Fibroblast of skin of left quadriceps (primary cell): ENCODE results near the gene ADCY7.

Source experiments
- DNase-seq, 2 experiments: peaks; one replicate each; pipeline ENCODE4 v3.0.0-alpha.2; 2013; ENCODE audit warnings: low read depth in 2 of 2

Gene ADCY7

GRCh38 chr16:50282010-50282538, 15.7 kb downstream of the ADCY7 start:
- no peak for DNase-seq

GRCh38 chr16:50282955-50283631, 16.7 kb downstream of the ADCY7 start:
- DNase-seq = no peak

- no peak for DNase-seq
Observed at GRCh38 chr16:50284131-50284911, 18.0 kb downstream of the ADCY7 start.

- DNase-seq = no peak
Observed at GRCh38 chr16:50285406-50286003, 19.2 kb downstream of the ADCY7 start.

GRCh38 chr16:50286681-50287080, 20.3 kb downstream of the ADCY7 start:
- DNase-seq = no peak

- DNase-seq = no peak
Observed at GRCh38 chr16:50288026-50288425, 21.7 kb downstream of the ADCY7 start.

GRCh38 chr16:50288920-50289319, 22.6 kb downstream of the ADCY7 start:
- DNase-seq = no peak

GRCh38 chr16:50289950-50290764, 23.8 kb downstream of the ADCY7 start:
- no peak for DNase-seq

- no peak for DNase-seq
Observed at GRCh38 chr16:50290856-50291255, 24.5 kb downstream of the ADCY7 start.

- no peak for DNase-seq
Observed at GRCh38 chr16:50291719-50292565, 25.6 kb downstream of the ADCY7 start.

- no peak for DNase-seq
Observed at GRCh38 chr16:50292566-50292948, 26.2 kb downstream of the ADCY7 start.

GRCh38 chr16:50293041-50293783, 26.9 kb downstream of the ADCY7 start:
- no peak for DNase-seq

- DNase-seq = no peak
Observed at GRCh38 chr16:50293994-50294855, 27.9 kb downstream of the ADCY7 start.

GRCh38 chr16:50294955-50295354, 28.6 kb downstream of the ADCY7 start:
- no peak for DNase-seq

GRCh38 chr16:50295541-50296132, 29.3 kb downstream of the ADCY7 start:
- DNase-seq = no peak

- no peak for DNase-seq
Observed at GRCh38 chr16:50296807-50297206, 30.5 kb downstream of the ADCY7 start.

GRCh38 chr16:50297301-50298074, 31.1 kb downstream of the ADCY7 start:
- no peak for DNase-seq

- DNase-seq = no peak
Observed at GRCh38 chr16:50298075-50298460, 31.7 kb downstream of the ADCY7 start.
